Inferior parietal cortex (tissue), 1 donor: ENCODE measurements around the gene CXCR4.

ENCODE experiments used
- DNase-seq: peaks from one replicate; pipeline ENCODE4 v3.0.0-alpha.2; 2016; ENCODE audit errors: extremely low spot score

CXCR4 gene

DNA sequence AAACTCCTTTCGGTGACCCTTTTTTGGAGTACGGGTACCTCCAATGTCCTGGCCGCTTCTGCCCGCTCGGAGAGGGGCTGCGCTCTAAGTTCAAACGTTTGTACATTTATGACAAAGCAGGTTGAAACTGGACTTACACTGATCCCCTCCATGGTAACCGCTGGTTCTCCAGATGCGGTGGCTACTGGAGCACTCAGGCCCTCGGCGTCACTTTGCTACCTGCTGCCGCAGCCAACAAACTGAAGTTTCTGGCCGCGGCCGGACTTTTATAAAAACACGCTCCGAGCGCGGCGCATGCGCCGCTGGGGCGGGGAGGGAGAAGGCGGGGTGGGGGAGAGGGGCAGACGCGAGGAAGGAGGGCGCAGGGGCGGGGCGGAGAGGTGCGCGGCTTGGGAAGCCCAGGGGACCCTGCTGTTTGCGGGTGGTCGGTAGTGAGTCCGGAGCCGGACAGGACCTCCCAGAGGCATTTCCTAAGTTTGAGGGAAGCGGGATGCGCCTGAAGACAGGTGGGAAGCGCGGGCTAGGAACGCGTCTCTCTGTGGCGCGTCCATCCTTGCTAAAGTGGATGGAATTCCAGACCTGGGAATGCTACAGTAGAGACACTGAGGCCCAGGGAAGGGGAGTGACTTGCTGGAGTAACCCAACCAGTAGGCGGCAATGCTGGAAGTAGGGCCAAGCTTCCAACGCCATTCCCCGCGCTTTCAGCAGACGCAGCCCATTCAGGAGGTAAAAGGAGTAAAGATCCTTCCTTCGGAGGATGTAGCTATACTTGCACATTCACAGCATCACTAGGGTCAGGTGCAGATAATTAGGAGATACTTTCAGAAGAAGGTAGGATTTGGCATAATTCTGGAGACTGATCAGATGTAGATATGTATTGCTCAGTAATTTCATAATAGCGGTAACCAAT lies at the start of gene CXCR4:
TSS of gene CXCR4 (minus strand) at position 241 of the 910 bp plus-strand sequence. CDS start at position 152, 89 bp downstream.
- no peak for DNase-seq

DNA sequence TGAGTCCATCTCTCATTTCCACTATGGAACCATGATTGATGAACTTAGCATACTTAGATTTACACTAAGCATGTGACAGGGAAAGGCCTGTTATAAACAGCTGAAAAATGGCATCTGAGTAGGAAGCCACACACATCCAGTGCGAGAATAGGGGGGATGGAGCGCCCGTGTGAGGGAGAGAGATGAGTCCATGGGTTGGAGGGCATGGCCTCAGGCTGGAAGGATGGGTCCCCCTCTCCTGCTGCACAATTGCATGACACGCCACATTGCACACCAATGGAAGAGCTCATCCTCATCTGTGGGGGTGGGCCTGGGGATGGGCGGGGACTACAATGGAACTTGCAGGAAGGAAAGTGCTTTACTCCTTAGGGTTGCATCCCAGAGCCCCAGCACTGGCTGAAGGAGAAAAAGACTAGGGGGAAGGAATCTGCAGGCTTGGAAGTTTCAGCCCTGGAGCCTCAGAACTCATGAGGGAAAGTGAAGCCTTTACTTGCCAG lies 46.4 kb upstream of the CXCR4 start:
- no peak for DNase-seq

DNA sequence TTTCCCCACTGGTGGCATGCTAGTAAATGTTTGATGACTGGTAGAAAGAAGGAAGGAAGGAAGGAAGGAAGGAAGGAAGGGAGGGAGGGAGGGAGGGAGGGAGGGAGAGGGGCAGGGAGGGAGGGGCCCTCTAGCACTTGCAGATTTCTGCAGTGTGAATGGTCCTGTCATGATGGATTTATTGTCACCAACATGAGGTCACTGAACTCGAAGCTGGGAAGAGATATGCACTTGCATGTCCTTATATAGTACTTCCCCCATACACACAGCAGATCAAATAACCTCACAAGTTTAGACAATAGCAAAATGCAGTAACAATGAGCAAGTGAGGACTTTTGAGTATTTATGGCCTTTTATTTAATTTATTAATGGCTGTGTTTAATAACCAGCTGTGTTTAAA lies 44.5 kb upstream of the CXCR4 start:
- DNase-seq, result no peak

DNA sequence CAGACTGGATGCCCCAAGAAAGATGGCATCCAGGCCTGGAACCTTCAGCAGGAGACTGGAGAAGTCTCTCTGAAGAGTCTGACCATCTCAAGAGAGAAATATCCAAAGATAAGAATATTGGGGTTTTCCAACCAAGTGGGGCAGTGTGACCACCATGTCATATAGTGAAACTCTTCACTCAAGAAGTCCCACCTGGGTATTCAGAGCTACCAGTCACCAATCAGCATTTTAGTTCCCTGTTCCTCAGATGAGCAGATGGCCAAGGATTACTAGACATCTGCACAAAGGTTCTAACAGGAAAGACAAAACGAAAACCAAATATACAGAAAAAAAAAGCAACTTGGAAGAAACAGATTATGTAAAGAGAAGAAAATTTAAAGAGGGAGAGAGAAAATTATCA lies 38.5 kb upstream of the CXCR4 start:
- no peak for DNase-seq

DNA sequence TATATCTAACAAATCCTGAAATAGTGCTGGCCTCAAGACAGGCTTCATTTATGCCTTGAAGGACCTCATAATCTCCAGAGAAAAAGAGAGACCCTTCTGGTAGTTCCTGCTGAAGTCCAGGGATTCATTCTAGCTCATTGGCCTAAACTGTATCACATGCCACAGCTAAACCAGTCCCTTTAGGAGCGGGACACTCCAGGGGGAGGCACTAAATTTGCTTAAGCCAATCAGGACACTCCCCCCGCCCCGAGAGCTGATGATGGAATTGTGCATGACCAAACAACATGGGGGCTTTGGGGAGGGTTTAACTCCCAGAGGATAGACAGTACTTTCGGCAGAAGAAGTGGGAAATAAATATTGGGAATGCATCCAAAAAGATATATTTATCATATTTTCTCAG lies 36.4 kb upstream of the CXCR4 start:
- no peak for DNase-seq

DNA sequence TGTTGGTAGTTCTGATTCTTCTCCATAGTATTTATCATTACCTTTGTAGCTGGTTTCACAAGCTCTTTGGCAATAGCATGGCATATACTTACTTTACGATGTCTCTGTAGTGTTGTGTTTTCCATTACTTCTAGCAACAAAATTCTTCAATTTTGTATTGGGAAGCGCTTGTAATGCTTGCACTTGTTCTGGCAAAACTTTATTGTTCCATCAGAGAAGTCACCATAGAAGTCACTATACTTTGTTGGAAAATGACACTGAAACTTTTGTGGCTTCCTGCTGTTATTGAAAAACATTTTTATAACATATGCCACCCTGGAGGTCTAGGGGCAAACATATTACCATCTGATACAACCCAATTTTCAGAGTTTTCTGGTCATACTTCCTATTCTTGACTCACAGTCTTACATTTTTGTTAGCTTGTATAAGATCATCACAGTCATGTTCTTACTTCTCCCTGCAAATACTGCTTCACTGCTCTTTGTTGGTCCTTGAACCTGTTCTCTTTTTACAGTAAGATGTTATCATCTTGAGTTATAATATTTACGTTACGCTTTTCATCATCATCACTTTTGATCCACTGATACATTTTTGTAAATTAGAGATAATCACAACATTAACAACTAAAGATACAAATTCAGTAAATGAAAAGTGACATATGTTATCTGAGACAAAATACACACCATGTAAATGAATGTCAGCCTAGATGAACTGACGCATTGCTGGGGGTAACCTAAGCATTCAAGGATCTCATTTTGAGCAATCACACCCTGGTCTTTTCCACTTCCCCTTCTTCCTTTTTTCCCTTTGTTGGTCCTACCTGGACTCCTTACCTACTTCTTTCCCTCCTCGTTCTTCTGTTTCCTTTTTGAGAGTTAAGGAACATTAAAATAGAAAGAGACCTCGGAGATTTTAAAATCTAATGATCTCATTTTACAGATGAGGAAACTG lies 33.3 kb upstream of the CXCR4 start:
- DNase-seq, result no peak

DNA sequence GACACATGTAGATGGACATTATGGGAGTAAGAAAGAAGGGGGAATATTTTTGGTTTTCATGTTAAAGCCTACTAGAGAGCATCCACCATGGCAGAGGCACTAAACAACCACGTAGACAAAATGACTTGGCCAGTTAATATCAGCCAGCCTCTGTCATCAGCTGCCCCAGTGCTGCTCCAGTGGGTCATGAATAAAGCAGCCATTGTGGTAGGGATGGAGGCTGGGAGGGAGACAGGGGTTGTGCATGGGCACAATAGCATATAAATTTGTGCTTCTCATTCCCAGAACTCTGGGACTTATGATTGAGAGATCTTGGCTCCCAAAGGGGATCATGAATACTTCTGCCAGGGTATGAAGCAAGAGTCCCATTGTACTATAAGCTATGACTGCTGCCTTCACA lies 31.1 kb upstream of the CXCR4 start:
- no peak for DNase-seq

DNA sequence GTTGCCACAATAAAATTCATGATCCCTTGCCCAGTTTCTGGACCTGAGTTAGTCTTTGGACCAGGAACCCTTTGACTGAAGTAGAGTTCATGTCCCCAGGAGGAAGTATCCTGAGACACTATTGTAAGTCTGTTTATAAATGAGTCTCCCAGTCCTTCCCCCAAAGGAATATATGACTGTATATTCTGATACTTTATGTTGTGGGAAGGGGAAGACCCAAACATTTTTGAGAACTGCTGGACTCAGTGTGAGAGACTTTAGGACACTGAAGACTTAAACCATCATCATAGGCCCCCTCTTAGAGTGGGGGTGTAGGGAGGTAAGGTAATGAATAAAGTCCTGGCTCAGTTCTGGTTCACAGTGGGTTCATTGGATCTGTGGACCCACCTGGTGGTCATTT lies 28.6 kb upstream of the CXCR4 start:
- no peak for DNase-seq

DNA sequence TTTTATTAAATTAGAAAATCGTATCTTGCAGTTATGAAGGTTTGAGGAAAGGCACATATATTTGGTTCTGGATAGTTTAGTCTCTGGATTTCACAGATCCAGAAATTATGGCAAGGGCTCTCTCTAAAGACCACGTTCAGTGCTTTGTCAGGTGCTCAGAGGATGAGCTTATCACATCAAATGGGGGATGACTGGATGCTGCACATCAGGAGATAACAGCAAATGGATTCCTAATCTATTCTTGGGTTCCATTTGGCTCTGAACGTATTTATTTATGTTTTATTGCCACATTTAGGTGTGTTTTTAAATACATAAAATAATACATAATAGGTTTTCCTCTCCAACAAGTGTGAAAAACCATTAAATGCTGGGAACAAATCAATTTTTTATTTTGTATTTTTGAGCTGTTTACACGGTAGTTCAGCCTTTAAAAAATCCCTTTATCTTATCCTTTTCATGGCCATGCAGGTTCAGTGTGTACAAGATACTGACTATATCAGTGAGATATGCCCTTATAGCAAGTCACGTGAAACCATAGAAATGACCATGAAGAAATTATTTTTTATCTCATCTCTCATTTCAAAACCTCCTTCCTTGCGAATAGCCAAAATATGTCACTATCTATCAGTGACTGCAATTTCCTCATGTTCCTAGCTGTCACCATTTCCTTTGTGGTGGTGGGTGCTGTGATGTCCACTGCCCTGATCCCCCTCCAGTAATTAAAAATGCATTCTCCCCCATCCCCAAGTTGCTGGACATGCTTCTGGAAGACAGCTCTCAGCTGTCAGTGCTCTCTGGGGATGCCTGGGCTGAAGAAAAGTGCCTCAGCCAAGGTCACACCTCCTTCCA lies 25.9 kb upstream of the CXCR4 start:
- DNase-seq, result no peak

DNA sequence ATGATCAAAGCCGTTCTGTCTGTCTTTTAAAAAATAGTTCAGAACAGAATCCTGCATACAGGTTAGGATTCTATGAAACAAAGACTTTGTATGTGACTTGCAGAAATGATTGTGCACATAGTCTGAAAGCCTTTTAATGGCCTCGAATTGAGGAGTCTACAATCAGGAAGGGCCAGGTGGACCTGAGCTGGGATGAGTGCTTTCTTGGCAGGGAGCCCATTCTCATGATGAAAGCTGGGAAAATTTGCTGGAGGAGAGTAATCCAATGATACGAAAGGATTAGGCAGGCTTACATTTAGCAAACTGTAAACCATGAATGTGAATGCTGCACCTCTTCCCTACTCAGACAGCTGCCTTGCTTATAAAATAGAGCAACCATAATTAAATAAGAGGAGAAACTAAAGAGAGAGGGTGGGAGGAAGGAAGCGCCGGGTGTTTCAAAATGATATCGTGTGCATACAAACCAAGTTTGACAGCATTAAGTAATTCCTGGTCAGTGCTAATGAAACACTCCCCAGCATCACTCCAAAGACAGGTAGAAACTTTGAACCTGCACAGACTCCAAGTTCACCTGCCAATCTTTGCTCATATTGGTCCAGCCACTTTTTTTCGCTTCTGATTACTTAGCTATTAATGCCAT lies 23.7 kb upstream of the CXCR4 start:
- DNase-seq, result no peak

DNA sequence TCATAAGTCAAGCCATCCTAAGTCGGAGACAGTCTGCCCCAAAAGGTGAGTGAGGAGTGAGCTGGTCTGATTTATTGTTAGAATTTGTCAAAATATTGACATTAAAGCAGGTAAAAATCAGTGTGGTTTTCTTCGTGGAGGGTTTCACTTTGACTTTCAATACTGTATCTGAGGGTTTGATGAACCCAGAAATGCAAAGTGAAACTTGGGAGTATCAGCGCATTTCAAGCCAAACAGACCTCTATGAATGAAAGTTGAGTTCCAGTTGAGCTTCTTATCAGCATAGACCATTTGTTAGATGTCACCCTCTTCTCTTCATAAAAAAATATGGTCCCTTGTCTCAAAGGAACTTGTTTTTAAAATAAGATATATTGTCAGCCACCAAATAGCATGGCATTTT lies 21.7 kb upstream of the CXCR4 start:
- no peak for DNase-seq

DNA sequence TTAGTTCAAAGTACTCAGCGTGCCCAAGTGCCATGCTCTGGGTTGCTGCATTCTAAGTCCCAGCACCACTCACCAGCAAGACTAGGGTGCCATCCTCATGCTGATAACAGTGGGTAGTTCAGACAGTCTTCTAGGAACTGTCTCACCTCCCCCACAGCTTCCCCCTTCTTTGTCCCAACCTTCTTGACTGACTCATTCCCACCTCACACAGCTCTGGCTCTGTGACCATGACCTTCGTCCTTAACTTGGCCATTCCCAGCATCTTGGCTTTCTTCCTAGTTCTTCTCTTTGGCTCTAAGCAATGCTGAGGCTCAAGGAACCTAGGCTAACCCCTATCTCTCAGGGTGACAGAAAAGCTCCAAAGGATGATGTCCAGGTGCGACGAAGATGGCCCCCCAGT lies 20.0 kb upstream of the CXCR4 start:
- no peak for DNase-seq

DNA sequence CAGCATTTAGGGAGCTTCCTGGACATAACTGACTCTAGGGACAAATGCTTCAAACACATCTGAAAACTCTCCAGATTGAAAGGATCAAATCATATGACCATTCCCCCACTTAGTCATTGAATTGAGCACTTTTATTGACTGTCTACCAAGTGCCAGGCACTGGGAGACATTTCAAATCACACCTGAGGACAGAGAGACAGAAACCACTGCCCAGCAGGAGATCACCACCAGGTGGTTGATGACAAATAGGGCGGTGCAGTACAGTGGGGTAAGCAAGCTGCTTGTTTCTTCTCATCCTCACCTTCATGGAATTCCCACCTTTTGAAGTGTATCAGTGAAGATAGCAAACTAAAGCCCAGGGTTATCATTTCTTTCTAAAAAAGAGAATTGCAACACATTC lies 19.0 kb upstream of the CXCR4 start:
- DNase-seq, result no peak

DNA sequence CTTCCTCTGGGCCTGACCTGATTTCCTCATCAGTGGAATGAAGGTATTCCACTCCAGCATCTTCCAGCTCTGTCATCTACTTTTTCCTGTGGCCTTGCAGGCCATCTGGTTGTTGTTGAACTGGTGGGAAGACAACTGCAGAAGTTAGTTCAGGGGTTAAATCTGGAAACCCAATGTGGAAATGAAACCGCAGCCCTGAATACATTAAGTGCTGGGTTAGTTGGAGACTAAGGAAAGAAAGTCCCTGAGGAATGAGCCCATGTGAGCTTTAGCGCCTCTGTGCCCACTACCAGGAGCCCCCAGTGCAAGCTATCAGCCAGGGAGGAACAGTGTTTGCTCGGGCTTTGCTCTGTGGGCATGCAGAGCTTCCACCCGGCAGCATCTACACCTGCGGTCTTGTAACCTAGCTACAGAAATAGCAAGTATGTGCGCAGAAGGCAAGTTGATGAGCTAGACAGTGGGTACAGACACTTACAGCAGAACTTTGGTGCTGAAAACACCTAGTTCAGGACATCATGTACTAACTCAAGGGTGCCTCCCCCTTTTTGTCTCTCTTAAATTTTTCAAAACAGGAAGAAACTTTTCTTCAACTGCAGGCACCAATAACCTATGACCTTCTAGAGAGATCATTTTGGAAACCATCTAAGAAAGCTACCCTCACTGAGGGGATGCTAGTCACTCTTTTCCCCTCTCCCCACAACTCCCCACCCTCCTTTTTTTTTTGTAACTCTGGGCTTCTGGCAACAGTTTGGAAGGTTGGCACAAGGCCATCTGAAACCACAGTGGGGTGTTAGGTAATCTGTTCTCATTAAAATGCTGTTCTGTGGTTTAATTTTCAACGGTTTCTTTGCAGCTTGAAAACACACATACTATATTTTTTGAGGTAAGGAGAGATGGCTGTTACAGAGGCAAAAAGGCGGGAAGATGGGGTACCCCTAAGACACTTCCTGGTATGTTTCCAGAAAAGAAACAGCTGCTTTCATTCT lies 18.3 kb upstream of the CXCR4 start:
- no peak for DNase-seq

DNA sequence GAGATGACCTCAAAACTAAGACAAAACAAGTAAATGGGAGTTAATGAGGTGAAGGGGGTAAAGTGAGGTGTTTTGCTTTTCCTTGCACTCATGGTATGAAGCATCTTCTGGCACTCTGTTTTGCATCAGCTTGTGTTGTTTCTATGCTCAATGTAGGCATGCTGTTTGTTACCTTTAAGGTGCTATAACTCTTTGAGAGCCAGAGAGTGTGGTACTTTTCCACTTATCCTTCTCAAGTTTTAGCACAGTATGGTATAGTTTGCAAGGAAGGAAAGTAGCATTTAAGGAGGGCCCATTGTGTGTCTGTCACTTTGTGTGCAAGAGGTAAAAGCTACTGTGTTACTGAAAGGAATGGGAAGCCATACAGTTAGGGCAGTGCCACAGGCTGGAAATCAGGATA lies 17.5 kb upstream of the CXCR4 start:
- no peak for DNase-seq

DNA sequence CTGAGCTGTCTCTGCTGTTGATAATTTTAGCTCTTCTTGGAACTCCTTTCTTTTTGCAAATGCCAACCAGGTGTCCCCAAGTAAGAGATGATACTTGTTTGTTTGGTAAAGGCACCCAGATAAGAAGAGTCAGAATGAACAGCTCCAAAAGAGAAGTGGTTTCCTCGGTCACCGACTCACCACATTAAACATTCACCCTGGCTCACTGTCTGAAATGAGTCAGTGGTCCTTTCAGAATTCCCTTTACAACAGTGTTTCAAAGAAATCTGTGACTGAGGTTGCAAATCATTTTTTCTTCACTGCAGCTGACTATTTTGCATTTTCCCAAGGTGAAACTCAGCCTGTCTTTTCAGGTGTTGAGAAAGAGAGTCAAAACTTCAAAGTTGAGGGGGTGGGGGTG lies 16.2 kb upstream of the CXCR4 start:
- DNase-seq, result no peak

DNA sequence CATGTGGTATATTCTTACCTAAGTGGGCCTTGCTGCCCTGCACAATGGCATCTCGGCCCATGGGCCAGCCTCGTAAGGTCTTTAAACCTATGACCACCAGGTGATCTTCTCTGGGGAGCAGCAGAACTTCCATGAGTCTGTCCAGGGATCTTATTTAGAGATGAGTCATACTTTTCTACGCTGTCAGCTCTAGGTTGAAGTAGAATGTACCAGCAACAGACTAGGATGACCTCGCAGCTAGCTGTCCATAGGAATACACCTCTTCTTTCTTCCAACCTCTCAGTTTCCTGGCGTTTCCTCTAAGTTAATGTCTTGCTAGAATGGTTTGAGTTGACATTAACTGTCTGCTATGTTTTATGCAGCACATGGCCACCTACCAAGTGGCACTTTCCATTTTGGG lies 15.6 kb upstream of the CXCR4 start:
- DNase-seq, result no peak

DNA sequence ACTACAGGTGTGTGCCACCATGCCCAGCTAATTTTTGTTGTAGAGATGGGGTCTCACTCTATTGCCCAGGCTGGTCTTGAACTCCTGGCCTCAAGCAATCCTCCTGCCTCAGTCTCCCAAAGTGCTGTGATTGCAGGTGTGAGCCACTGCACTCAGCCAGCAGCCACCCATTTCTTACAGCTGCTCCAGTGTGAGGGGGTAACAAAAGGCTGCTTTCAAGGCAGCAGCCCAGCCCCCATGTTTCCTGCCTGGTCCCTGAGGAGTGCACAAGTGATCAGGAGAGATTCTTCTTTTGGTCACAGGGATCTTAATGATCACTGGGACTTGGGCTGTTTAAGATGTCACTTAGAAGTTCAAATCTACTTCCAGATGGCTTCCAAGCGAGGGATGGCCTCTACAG lies 15.2 kb upstream of the CXCR4 start:
- DNase-seq, result no peak

DNA sequence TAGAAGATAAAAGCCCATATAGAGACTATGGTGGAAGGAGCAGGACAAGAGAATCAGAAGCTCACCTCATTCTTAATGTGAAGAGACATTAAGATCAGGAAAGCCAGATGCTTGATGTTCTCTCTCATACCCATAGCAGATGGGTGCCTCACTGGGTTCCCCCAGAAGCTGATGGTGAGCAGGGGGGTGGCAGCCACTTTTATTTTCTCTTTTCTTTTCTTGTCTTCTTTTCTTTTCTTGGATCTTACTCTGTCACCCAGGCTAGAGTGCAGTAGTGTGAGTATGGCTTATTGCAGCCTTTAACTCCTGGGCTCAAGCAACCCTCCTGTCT lies 14.8 kb upstream of the CXCR4 start:
- DNase-seq, result no peak
